ENCODE measurements around the gene C3orf18. TPM values are rescaled to one million over a fixed set of nuclear protein-coding genes. Genes with fewer than 3 reads are reported as not detected.

Gene C3orf18
- 19.8 TPM for polyA plus RNA-seq (ENCODE audit: insufficient read length)

DNA sequence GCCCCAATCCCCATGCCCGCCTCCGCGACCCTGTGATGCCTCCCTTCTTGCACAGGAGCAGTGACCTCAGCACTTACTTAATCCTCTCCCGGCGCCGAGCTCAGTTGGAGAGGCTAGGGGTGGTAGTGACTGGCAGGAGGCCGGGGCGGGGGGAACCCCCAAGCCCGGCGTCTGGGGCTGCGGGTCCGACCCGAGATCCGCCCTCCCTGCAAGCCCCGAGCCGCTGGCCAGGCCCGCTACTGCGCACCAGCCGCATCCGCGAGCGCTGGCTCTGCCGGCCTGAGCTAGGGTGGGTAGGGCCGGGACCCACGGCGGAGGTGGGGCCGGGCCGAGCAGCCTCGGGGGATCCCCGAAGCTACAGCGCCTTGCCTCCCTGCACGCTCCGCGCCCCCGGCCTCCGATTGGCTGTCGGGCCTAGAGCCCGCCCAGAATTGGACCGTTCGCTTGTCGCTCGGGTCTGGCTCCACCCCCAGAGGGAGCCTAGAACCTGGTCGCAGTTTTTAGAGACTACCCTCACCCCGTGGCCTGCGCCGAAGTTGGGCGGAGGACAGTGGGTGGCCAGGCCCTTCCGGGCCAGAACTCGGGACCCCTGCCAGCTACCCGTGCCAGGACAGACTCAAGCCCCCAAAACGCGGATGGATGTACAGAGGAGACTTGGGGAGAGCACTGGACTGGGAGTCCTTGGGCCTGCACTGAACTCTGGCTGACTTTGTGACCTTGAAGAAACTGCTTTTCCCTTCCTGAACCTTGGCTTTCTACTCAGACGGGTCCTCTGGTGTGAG is at the start of gene C3orf18:
C3orf18 (minus strand) TSS at position 362 of the 782 bp plus-strand sequence. CDS start 2,048 bp downstream, outside the sequence.
- DNase-seq (ENCODE audit: low read depth): peak; percentile 67

DNA sequence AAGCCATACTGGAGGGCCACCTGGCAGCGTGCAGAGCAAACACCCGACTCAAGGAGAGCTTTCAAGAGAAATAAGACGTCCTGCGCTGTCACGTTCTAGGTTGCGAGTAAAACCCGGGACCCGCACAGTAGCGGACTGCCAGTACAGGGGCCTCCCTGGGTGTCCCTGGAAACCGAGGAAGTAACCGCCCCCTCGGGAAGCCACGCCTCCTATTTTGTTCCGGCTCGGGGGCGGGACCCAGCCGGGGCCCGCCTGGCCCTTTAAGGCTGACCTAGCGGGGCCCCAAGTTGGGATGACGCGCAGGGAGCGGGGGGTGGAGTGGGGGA is 49.2 kb upstream of the C3orf18 start:
- DNase-seq (ENCODE audit: low read depth): no peak

DNA sequence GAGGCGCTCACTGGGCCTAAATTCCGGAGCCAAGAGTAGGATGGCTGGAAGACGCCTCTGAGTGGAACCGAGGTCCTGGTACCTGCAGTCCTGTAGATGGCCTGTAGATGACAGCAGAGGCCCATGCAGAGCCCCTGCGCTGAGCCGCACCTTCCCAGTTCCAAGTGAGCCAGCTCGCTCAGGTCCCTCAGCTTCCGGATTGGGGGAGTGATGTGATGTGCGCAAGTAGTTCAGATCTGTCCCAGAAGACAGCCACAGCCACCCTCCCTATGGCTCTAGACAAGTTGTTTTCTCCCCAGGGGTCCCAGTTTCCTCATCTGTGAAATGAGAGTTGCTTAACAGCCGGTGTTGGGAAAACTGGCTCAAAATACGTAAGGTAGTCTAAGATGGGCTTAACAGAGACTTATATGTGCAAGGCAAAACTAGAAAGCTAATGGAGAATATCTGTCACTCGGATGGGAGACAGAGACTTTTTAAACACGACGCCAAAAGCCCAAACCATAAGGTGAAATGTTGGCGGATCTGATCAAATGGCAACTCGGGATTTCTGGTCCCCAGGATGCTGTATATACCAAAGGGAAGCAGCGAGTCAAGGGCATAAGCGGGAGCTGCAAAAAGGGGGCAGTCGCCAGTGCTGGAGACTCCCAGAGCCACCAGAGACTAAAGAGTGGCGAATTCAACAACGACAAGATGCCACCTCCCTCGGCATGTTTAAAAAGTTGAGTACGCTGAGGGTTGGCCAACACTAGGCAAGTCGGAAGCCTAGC is 48.6 kb upstream of the C3orf18 start:
- DNase-seq (ENCODE audit: low read depth): no peak

DNA sequence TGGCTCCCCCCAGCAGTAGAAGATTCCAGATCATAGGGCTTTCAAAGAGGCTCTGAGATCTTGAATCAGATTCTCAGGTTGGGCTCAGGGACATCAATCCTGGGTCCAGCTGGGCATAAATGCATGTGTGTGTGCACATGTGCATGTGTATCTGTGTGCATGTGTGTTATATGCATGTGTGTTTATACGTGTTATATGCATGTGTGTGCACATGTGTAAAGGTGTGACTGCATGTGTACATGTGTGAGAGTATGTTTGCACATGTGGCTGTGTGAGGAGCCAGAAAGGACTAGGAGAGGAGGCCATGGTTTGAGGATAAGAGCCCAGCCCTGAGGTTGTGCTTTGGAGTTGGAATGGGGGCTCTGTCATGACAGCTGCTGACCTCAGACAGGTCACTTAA is 47.6 kb upstream of the C3orf18 start:
- no peak for DNase-seq (ENCODE audit: low read depth)

DNA sequence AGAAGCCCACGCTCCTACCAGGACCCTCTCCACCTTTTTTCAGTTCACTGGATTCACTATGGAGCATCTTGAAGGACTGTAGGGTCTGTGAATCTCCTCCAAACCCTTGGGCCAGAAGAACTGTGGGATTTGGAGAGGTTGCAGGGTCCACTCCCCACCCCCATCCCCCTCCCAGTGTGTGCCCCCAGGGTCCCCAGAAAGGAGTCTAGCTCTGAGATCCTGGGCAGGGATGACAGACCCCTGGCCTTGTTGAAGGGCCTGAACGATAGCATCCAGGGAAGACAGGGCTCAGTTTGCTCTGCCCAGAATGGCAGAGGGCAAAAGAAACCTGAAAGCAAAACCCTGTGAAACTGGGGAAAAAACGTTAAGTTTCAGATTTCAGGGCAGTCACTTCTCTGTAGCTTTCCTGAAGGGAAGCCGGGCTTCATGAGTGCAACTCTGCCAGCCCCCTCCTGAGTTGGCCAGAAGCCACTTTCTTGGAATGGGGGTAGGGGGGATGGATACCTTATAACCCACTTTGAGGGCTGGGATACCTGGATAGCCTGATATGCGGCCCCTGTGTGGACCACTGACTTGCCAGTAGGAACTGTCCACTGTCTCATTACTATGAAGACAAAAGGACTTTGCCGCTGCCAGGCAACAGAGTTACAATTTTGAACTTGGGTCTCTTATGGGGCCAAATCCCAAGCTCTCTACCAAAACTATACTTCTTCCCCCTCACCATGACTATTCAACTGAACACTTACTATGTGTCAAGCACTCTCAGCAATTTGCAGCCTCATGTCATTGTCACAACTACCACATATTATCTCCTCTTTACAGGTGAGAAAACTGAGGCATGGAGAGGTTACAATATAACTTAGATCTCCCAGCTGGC is 45.7 kb upstream of the C3orf18 start:
- no peak for DNase-seq (ENCODE audit: low read depth)

DNA sequence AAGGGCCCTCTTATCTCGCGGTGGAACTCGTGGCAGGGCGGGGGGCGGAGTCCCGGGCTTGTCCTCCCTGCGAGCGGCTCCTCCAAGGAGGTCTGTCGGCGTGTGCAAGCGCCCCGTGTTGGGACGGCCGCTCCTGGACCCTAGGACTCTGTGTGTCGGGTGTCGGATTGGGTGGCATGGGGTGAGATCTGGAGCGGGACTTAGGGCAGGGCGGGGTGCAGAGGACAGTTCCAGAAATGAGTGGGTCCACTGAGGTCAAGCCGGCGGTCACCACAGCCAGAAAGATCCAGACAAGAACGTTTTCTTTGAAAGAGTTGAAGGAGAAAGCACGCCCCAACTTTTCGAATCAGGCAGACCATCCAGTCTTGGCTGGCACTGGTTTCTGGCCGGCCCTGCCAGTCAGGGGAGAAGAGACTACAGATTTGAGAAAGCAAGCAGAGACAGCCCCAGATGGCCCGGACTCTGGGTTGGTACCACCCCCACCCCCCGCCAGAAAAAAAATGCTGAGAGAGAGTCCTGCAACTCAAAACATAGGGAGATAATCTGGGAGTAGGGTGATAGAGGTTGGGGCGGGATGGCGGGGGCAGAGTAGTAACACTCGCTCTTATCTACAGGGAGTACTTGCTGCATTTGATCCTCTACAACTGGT is 44.8 kb upstream of the C3orf18 start:
- DNase-seq (ENCODE audit: low read depth): no peak

DNA sequence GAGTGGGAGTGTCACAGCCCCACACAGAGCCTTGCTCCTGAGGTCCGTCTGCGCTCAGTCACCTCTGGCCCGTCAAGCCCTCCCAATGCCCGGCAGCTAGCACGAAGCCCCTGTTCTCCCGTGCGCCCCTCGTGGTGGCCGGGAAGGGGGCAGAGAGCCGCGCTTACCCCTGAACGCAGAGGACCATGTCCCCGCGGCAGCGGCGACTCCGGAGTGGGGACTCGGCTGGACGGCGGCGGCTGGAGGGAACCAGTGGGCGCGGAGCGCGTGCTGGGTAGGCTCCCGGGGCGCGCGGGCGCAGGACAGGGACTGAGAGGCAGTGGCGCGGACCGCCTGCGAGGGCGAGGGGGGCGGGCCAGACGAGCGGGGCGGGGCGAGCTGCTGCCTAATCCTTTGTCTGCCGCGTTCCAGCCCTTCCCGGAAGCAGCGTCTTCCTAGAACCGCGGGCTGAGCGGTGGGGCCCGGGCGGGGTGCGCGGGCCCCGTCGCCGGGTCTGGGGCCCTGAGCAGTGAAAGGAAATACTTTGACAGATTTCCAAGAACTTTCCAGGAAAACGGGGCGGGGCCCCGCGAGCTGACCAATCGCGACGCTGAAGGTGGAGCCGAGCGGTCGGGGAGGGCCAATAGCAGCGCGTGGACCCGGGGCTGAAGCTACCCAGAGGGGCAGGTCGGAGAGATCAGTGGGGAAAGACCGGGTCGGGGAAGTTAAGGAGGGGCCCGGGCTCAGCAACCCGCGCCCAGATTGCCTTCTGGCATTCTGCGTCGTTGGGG is 44.1 kb upstream of the C3orf18 start, which contains the start of gene CISH:
CISH (minus strand) TSS at position 311 of the 770 bp plus-strand sequence; CDS start at position 187, 124 bp downstream.
- peak; percentile 92 for DNase-seq (ENCODE audit: low read depth)

DNA sequence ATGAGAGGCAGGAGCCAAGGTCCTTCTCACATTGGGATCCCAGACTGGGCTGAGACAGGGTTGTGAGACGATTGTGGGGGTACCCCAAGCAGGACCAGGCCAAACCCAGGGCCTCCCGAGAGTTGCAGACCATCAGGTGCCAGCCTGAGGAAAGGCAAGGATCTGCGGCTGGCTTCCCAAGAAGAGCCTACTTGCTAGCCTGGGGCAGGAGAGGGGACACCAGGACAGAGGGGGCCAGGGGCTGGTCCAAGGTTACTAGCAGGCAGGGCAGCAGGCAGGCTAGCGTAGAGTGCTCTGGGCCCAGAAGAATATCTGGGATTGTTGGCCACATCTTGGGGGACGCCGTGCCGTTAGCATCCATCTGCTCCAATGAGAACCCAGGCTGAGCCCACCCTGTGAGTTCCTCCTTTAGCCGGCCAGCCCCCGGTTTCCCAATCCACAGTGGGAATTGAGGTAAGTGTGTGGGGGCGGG is 43.5 kb upstream of the C3orf18 start:
- DNase-seq (ENCODE audit: low read depth): no peak

DNA sequence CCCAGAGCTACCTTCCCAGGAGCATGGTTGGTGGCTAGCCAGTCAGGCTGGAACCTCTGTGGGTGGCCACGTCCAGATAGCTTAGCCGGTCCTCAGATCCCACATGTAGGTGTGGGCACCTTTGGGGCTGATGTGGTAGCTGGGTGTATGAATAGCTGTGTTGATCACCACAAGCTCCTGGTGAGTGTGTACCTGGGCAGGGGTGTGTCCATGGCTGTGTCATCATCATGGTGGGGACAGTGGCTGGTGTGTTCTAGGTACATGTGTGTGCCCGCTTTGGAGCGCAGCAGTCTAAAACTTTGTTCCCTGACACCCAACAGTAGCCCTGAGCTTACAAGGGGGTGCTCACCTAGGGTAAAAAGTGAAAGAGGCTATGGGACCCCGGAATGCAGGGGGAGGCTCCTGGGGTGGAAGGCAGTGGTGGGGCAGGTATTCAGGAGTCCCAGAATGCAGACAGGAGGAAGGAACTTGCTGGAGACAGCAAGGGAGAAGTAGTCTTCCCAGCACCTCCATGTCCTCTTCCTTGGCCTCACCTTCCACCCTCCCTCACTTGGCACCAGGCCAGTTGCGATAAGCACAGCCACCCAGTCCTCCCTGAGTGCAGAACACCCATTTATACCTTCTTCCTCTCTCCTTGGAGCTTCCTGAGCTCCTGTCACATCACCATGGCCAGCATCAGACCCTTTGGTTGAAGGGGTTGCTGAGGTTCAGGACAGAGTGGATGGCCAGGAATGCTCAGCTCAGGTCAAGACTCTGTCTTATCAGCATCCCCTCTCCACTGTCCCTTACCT is 42.8 kb upstream of the C3orf18 start:
- no peak for DNase-seq (ENCODE audit: low read depth)

DNA sequence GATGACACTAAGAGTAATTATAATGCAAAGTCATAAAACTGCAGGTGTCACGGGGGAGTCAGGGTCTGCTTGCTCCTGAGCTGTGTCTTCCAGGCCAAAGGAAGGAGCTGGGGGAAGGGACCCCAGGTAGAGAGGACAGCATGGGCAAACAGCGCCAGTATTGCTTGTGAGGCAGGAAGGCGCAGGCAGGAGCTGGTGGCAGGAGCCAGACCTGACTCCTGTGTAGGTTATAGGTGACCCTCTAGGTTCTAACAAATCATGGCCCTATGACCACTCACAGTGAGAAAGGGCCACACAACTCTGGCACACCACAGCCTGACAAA is 42.2 kb upstream of the C3orf18 start:
- DNase-seq (ENCODE audit: low read depth): no peak

DNA sequence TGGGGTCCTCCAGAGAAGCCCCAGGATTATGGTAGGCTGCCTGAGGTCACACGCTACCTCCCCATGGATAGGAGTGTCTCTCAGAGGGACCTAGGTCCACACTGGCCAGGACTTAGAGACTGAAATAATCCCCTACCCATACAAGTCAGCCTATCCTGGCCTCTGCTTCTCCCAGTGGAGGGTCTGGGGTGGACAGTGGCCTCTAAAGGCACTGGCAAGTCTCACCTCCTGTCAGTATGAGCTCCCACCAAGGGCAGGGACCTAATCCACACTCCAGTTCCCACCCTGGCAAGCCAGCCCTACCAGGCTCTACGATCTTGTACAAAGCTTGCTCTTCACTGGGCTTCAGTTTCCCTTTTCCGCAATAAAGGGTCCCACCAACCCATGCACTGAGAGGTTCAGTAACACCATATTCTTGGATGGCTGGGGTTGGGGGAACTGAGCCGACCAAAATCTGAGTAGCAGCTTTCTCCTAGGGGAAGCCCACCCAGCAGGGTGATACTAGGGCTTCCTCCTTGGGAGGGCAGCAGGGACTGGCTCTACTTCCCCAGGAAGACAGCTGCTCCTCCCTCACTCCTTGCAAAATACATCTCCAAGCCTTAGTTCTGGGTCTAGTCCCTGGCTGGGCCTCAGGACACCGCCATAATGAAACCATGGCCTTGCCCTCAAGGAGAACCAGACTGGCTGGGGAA is 41.7 kb upstream of the C3orf18 start:
- no peak for DNase-seq (ENCODE audit: low read depth)

DNA sequence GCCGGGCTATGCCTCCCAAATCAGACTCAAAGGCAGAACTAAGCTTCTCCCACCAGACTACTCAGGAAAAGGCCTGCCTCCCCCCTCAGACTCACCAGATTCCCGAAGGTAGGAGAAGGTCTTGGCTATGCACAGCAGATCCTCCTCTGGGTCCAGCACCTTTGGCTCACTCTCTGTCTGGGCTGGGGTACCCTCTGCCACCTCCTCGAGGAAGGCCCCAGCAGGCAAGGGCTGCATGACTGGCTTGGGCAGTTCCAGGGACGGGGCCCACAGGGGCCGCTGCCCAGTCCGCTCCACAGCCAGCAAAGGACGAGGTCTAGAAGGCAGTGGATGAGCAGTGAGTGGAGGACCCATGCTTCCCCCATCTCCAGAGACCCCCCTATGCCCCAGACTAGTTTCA is 40.7 kb upstream of the C3orf18 start:
- no peak for DNase-seq (ENCODE audit: low read depth)

DNA sequence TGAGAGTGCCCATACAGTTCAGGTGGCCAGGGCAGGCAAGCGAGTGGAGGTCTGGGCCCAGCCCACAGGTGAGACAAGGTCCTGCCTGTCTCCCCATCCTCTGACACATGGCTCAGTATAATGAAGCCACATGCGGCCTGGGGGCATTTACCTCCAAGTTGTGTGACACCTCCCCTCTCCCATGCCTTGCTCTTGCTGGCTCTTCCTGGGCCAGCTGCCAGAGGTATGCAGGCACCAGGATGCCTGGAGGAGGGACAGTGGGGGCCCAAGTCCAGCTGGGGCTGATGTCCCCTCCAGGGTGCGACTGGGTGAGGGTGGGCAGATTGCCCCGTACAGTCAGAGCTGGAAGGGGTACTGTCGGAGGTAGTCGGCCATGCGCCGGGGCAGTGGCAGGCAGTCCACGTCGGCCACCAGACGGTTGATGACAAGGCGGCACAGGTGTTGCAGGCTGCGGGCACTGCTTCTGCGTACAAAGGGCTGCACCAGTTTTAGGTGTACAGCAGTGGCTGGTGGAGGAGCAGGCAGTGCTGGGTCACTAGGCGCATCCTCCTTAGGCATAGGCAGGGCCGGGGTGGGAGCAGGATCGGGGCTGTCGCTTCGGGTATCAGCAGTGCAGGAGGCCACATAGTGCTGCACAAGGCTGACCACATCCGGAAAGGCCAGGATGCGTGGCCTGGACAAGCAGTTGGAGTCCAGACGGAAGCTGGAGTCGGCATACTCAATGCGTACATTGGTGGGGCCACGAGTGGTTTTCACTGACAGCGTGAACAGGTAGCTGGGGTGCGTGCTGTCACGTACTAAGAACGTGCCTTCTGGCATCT is 39.9 kb upstream of the C3orf18 start:
- no peak for DNase-seq (ENCODE audit: low read depth)

DNA sequence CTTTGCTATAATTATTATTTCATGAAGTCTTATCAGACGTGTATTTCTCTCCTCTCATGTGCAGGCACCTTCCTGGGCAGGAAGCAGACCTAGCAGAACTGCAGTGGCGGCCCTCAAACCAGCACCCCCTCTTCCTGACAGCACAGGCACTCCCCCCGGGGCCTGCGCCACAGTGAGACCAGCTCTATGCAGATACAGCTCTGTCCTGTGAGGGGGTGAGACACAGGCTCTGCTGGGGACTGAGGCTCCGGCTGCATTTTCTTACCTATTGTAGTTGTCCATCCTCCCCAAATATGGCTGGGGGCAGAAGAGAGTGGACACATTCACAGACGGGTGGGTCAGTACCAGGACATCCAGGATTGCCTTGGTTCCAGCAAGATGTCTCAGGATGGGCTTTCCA is 39.0 kb upstream of the C3orf18 start:
- DNase-seq (ENCODE audit: low read depth): no peak

DNA sequence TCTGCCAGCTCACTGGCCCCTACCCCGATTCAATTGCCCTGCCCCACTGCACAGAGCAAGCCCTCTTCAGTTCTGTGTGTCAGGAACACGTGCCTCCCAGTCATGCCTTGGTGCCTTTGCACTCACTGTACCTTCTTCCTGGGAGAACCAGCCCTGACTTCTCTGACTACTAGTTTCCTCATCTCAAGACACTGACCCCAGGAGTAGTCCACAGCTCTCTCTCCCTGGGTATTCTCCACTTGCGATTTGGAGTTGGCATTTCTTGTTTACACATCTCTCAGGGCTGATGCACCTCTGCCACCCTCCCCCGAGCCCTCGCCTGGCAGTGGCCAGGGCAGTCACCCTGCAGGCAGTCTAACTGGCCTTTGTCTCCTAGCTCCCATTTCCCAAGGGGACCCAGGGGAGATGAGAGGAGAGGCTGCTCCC is 38.4 kb upstream of the C3orf18 start:
- DNase-seq (ENCODE audit: low read depth): no peak

DNA sequence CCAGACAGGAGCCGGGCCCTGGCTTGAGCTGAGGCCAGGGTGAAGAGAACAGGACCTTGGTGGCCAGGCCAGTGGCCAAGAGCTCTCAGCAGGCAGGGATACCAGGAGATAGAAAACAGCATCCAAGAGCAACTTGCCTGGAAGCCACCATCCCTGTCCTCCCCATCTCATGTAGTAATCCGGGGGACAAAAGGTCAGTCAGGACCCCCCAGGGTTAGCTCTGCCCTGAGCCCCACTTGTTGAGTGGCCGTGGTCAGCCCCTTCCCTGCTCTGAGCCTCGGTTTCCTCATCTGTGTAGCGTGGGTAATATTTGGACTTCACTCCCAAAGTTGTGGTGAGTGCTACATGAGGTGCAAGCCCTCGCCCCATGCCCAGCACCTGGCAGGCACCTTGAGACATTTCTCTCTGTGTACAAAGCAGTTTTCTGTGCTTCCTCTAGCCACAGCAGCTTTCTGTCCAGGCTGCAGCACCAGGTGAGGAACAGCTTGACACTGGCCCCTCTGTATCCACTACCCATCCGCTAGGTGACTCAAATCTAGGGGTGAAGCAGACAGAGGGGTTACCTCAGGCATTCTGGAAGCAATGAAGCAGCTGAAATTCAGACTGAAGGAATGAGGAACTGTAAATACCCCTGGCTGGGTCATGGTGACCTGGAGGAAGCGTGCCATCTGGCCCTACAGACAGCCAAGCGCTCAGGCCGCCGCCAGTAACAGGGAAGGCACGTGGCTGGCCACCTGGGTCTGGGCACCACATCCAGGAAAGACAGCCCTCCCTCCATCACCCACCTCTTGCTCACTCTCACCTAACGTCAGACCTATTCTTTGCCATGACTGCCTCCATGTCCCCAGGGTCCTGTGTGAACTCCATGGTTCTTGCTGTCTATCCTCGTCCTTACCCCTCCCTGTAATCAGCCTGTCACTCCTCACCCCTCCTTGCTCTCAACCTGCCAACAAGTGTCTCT is 37.4 kb upstream of the C3orf18 start:
- DNase-seq (ENCODE audit: low read depth): no peak

DNA sequence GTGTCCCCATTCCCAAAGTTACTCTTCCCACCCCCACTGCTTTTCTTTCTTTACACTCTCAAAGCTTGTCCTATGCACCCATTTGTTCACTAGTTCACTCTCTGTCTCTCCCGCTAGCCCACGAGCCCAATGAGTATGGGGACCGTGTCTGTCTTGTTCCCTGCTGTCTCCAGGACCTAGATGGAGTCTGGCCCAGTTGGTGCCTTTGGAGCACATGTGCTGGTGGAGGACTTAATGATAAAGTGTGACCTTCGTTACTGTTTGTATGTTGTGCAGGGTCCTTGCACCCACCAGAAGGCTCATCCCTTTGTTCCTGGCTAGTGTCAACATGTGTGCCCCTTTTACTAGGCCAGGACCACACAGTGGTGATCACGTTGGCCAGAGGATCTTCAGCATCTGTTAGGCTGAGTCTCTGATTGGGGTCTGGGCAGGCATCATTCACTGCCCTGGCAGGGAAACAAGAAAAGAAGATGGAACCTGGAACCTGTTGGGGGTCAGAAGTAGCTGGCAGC is 36.6 kb upstream of the C3orf18 start:
- DNase-seq (ENCODE audit: low read depth): no peak
